ENCODE measurements around the gene BLCAP.

- no peak for TF ChIP-seq EZH2 (IDR thresholded peaks at IDR 0.05; ENCODE audit: borderline replicate concordance)
- no peak for TF ChIP-seq CTCF (IDR thresholded peaks at IDR 0.05; ENCODE audit: poor library complexity)
- no peak for TF ChIP-seq EZH2phosphoT487 (IDR thresholded peaks at IDR 0.05; ENCODE audit: low read depth, severe bottlenecking, unreplicated experiment)
These were observed 7.2 kb downstream of the BLCAP start for GRCh38 chr20:37520419-37520955.

Data from hepatocyte (in vitro differentiated cells).